Ecto neural progenitor cell (in vitro differentiated cells): Measurements from ENCODE around the gene CCNF.

ENCODE experiments used
- DNase-seq: peaks from one replicate; pipeline ENCODE4 v3.0.0-alpha.2; 2018; ENCODE audit warnings: low spot score

CCNF gene

GRCh38 chr16:2485811-2486507, 56.7 kb downstream of the CCNF start:
- DNase-seq = no peak

- no peak for DNase-seq
These were observed 57.6 kb downstream of the CCNF start for GRCh38 chr16:2486645-2487516.

GRCh38 chr16:2487517-2487842, 58.2 kb downstream of the CCNF start:
- DNase-seq = no peak

- DNase-seq = no peak
These were observed 58.8 kb downstream of the CCNF start for GRCh38 chr16:2487903-2488531.

- no peak for DNase-seq
These were observed 60.3 kb downstream of the CCNF start for GRCh38 chr16:2489581-2489980.

GRCh38 chr16:2490190-2491105, 61.2 kb downstream of the CCNF start:
- DNase-seq = no peak

- DNase-seq = no peak
These were observed 63.0 kb downstream of the CCNF start for GRCh38 chr16:2492292-2492691.

- DNase-seq = no peak
These were observed 64.4 kb downstream of the CCNF start for GRCh38 chr16:2493605-2494004.

- DNase-seq = no peak
These were observed 65.4 kb downstream of the CCNF start for GRCh38 chr16:2494616-2495015.

- DNase-seq = no peak
These were observed 65.8 kb downstream of the CCNF start for GRCh38 chr16:2495041-2495440.

- DNase-seq = no peak
These were observed 67.2 kb downstream of the CCNF start for GRCh38 chr16:2496223-2497115.

GRCh38 chr16:2497116-2497630, 67.9 kb downstream of the CCNF start:
- DNase-seq = no peak

- DNase-seq = no peak
These were observed 68.6 kb downstream of the CCNF start for GRCh38 chr16:2497695-2498484.

- DNase-seq = no peak
These were observed 69.4 kb downstream of the CCNF start for GRCh38 chr16:2498531-2499253.

GRCh38 chr16:2499454-2499853, 70.2 kb downstream of the CCNF start:
- no peak for DNase-seq

GRCh38 chr16:2499890-2500429, 70.7 kb downstream of the CCNF start:
- no peak for DNase-seq

- no peak for DNase-seq
These were observed 71.2 kb downstream of the CCNF start for GRCh38 chr16:2500430-2500917.

- peak; percentile 95 for DNase-seq
These were observed 71.9 kb downstream of the CCNF start for GRCh38 chr16:2500918-2501750.
